HCT116 (cell line): ENCODE results near the gene RAB37. TPM values are rescaled to one million over a fixed set of nuclear protein-coding genes. Genes with fewer than 3 reads are reported as not detected.

Experiments
- ATAC-seq: fragments of 200-7000 bp; cut with Tn5 transposase; 2 replicates; pipeline ENCODE4 v1.9.1; 2020; ENCODE audit warnings: mild to moderate bottlenecking, moderate library complexity
- BruUV-seq: library from RNA; stranded (reverse); fragments of 400-500 nt; replicated peaks from 2 replicates; lab custom pipeline; 2021; lab: Mats Ljungman, UMichigan
- CTCF ChIA-PET: fragments of 300-600 bp; sonication (Branson Sonifier 250); formaldehyde crosslinking; loops from one replicate; lab custom pipeline; 2021; ENCODE audit warnings: antibody characterized with exemption; lab: Charles Lee
- POLR2A ChIA-PET: fragments of 300-600, 350-600 bp; sonication (Branson Sonifier 250); formaldehyde crosslinking; loops from one replicate; lab custom pipeline; 2021; ENCODE audit warnings: antibody characterized with exemption; lab: Charles Lee
- RAD21 ChIA-PET, 2 experiments: fragments of 300-600 bp; sonication (Branson Sonifier 250); formaldehyde crosslinking; loops; one replicate each; lab custom pipeline; 2023; ENCODE audit warnings: low total read pairs in 2 of 2; ENCODE audit not compliant: uncharacterized antibody in 2 of 2, unreplicated experiment in 2 of 2, low non-redundant PET in 1 of 2; lab: Charles Lee
- DNase-seq: peaks from one replicate; pipeline ENCODE4 v3.0.0-alpha.2; 2010; ENCODE audit warnings: low read depth, low spot score
- H2AFZ ChIP-seq: fragments of 200-600 bp; shearing (Covaris generic), sonication (generic); 2 replicates; pipeline ENCODE4 v1.6.1; 2017; ENCODE audit warnings: low read depth, mixed run types, mixed read lengths, antibody characterized with exemption, low read length; ENCODE audit not compliant: poor library complexity, severe bottlenecking
- H3K27ac ChIP-seq: 2 replicates; pipeline ENCODE4 v1.5.1; 2012; ENCODE audit warnings: low read depth, low read length
- H3K27me3 ChIP-seq: fragments of 200-600 bp; sonication (generic); 2 replicates; pipeline ENCODE4 v1.6.1; 2016; ENCODE audit warnings: mixed run types, low read length, mixed read lengths; ENCODE audit not compliant: insufficient read depth
- H3K36me3 ChIP-seq, 2 experiments: fragments of 200-500 bp in 1 of 2; fragments of 200-600 bp in 1 of 2; sonication (Bioruptor generic) in 1 of 2; sonication (generic) in 1 of 2; 2 replicates each; pipeline versions ENCODE4 v1.5.1 to v1.6.1; 2014 to 2016; ENCODE audit warnings: low read length in 2 of 2, inconsistent platforms in 1 of 2, mixed read lengths in 1 of 2, mixed run types in 1 of 2; ENCODE audit not compliant: insufficient read depth in 2 of 2, control insufficient read depth in 1 of 2
- H3K4me1 ChIP-seq, 2 experiments: fragments of 200-600 bp in 1 of 2; sonication (generic) in 1 of 2; 2 replicates each; pipeline versions ENCODE4 v1.5.1 to v1.6.1; 2012 to 2017; ENCODE audit warnings: low read length in 2 of 2, inconsistent platforms in 1 of 2, mild to moderate bottlenecking in 1 of 2, mixed read lengths in 1 of 2, mixed run types in 1 of 2, moderate library complexity in 1 of 2; ENCODE audit not compliant: insufficient read depth in 2 of 2, control insufficient read depth in 1 of 2
- H3K4me2 ChIP-seq: fragments of 200-600 bp; sonication (generic); 2 replicates; pipeline ENCODE4 v1.6.1; 2017; ENCODE audit warnings: mixed run types, low read length, mixed read lengths
- H3K4me3 ChIP-seq, 2 experiments: fragments of 200-600 bp in 1 of 2; sonication (generic) in 1 of 2; replicated peaks in 1 of 2; 2 replicates each; pipeline ENCODE4 v1.5.1; 2011 to 2016; ENCODE audit warnings: low read length in 2 of 2, control low read depth in 1 of 2, low read depth in 1 of 2, mild to moderate bottlenecking in 1 of 2, mixed read lengths in 1 of 2, mixed run types in 1 of 2
- H3K79me2 ChIP-seq: fragments of 200-600 bp; sonication (generic); 2 replicates; pipeline ENCODE4 v1.6.1; 2017; ENCODE audit warnings: mild to moderate bottlenecking, mixed run types, low read length, moderate library complexity, mixed read lengths; ENCODE audit not compliant: insufficient read depth
- H3K9ac ChIP-seq: fragments of 200-600 bp; sonication (generic); 2 replicates; pipeline ENCODE4 v1.6.1; 2016; ENCODE audit warnings: low read length, mixed read lengths
- H3K9me2 ChIP-seq: fragments of 200-600 bp; sonication (generic), shearing (Covaris generic); 2 replicates; pipeline ENCODE4 v1.6.1; 2017; ENCODE audit warnings: mixed run types, mild to moderate bottlenecking, moderate library complexity; ENCODE audit not compliant: insufficient read depth
- H3K9me3 ChIP-seq, 2 experiments: fragments of 200-500 bp in 1 of 2; fragments of 200-600 bp in 1 of 2; sonication (Bioruptor generic) in 1 of 2; sonication (generic) in 1 of 2; 2 replicates each; pipeline ENCODE4 v1.6.1; 2014 to 2017; ENCODE audit warnings: low read length in 2 of 2, mixed read lengths in 2 of 2, inconsistent platforms in 1 of 2, low read depth in 1 of 2, mild to moderate bottlenecking in 1 of 2, mixed run types in 1 of 2, moderate library complexity in 1 of 2; ENCODE audit not compliant: control insufficient read depth in 1 of 2, insufficient read depth in 1 of 2
- H4K20me1 ChIP-seq: fragments of 200-600 bp; sonication (generic), shearing (Covaris generic); 2 replicates; pipeline ENCODE4 v1.6.1; 2017; ENCODE audit warnings: mixed run types, mild to moderate bottlenecking, moderate library complexity; ENCODE audit not compliant: insufficient read depth
- CBX3 ChIP-seq: IDR thresholded peaks from 2 replicates; pipeline ENCODE4 v1.6.1; 2012; ENCODE audit warnings: low read depth
- CEBPB ChIP-seq: IDR thresholded peaks from 2 replicates; pipeline ENCODE4 v1.6.1; 2012; ENCODE audit warnings: low read depth
- EGR1 ChIP-seq: IDR thresholded peaks from 2 replicates; pipeline ENCODE4 v1.6.1; 2012; ENCODE audit warnings: low read depth
- ELF1 ChIP-seq: IDR thresholded peaks from 2 replicates; pipeline ENCODE4 v1.6.1; 2012; ENCODE audit warnings: low read depth, borderline replicate concordance
- EZH2phosphoT487 ChIP-seq: fragments of 200-600 bp; IDR thresholded peaks from 2 replicates; pipeline ENCODE4 v1.6.1; 2018; ENCODE audit warnings: antibody characterized with exemption, borderline replicate concordance
- JUND ChIP-seq: IDR thresholded peaks from 2 replicates; pipeline ENCODE4 v1.6.1; 2012
- RAD21 ChIP-seq: IDR thresholded peaks from 2 replicates; pipeline ENCODE4 v1.6.1; 2012; ENCODE audit warnings: low read depth, mild to moderate bottlenecking
- SIN3A ChIP-seq: IDR thresholded peaks from 2 replicates; pipeline ENCODE4 v1.6.1; 2012; ENCODE audit warnings: low read depth
- SP1 ChIP-seq: IDR thresholded peaks from 2 replicates; pipeline ENCODE4 v1.6.1; 2012; ENCODE audit warnings: low read depth
- intact Hi-C: fragments of 100-400 bp; cut with micrococcal nuclease; formaldehyde crosslinking; loops from 2 replicates; pipeline ENCODE4 v1.10.0; 2022
- total RNA-seq: library from RNA; stranded (reverse); gene quantifications from one replicate; pipeline ENCODE4 v1.2.1, GENCODE V29; 2021; ENCODE audit not compliant: unreplicated experiment
- TF ChIP-seq, protein P1 (sequence below), 3 experiments: fragments of 200-600 bp in 1 of 3; sonication (generic) in 1 of 3; IDR thresholded peaks in 2 of 3; conservative IDR thresholded peaks in 1 of 3; 2 replicates each; pipeline ENCODE4 v1.5.1; 2012 to 2017; ENCODE audit warnings: low read depth in 2 of 3, low read length in 2 of 3, antibody characterized with exemption in 1 of 3, borderline replicate concordance in 1 of 3, control low read depth in 1 of 3, mild to moderate bottlenecking in 1 of 3, mixed read lengths in 1 of 3, mixed run types in 1 of 3, moderate library complexity in 1 of 3; ENCODE audit not compliant: insufficient read depth in 1 of 3
- TF ChIP-seq, protein P2 (sequence below): IDR thresholded peaks from 2 replicates; pipeline ENCODE4 v1.6.1; 2012
- TF ChIP-seq, protein P3 (sequence below): IDR thresholded peaks from 2 replicates; pipeline ENCODE4 v1.6.1; 2011; ENCODE audit warnings: mild to moderate bottlenecking, low read length, moderate library complexity; ENCODE audit not compliant: insufficient replicate concordance; ENCODE audit errors: extremely low read depth
- TF ChIP-seq, protein P4 (sequence below): IDR thresholded peaks from 2 replicates; pipeline ENCODE4 v1.6.1; 2012; ENCODE audit warnings: low read depth

RAB37 gene
- total RNA-seq, 1 experiment from 2014 or later = 8.2 TPM

DNA sequence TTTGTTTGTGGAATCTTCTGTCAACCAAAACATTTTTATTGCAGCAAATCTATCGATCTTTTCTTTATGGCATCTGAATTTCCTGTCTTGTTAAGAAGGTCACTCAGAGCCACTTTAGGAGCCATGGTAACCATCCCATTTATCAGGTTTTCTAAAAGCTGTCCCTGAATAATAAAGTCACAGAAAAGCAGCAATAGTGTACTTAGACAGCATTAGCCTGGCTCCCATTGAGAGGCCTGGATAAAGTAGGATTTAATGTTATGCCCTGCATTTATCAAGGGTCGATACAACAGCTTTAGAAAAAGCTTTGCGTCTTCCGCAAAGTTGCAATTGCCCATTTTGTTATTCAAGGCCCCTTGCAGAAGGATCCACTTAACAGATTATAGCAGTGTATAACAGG lies 14.3 kb upstream of the RAB37 start:
- H3K4me1 ChIP-seq = no peaks in the 10 kb centered on the region
- H3K9me2 ChIP-seq = no peaks in the 10 kb centered on the region
- H4K20me1 ChIP-seq = no peaks in the 10 kb centered on the region
- TF ChIP-seq ELF1 (no peak), JUND (no peak), CEBPB (no peak), CBX3 (no peak), SIN3A (no peak), EGR1 (no peak), RAD21 (no peak), EZH2phosphoT487 (no peak), SP1 (no peak)
- TF ChIP-seq, protein P1, sequence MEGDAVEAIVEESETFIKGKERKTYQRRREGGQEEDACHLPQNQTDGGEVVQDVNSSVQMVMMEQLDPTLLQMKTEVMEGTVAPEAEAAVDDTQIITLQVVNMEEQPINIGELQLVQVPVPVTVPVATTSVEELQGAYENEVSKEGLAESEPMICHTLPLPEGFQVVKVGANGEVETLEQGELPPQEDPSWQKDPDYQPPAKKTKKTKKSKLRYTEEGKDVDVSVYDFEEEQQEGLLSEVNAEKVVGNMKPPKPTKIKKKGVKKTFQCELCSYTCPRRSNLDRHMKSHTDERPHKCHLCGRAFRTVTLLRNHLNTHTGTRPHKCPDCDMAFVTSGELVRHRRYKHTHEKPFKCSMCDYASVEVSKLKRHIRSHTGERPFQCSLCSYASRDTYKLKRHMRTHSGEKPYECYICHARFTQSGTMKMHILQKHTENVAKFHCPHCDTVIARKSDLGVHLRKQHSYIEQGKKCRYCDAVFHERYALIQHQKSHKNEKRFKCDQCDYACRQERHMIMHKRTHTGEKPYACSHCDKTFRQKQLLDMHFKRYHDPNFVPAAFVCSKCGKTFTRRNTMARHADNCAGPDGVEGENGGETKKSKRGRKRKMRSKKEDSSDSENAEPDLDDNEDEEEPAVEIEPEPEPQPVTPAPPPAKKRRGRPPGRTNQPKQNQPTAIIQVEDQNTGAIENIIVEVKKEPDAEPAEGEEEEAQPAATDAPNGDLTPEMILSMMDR (IDR thresholded peaks at IDR 0.05 in 2 of 3, conservative IDR thresholded peaks at IDR 0.05 in 1 of 3; ENCODE audit: borderline replicate concordance in 1 of 3, insufficient read depth in 1 of 3, low read depth in 2 of 3, low read length in 2 of 3) = no peak
- TF ChIP-seq, protein P2, sequence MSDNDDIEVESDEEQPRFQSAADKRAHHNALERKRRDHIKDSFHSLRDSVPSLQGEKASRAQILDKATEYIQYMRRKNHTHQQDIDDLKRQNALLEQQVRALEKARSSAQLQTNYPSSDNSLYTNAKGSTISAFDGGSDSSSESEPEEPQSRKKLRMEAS = no peak
- TF ChIP-seq, protein P3, sequence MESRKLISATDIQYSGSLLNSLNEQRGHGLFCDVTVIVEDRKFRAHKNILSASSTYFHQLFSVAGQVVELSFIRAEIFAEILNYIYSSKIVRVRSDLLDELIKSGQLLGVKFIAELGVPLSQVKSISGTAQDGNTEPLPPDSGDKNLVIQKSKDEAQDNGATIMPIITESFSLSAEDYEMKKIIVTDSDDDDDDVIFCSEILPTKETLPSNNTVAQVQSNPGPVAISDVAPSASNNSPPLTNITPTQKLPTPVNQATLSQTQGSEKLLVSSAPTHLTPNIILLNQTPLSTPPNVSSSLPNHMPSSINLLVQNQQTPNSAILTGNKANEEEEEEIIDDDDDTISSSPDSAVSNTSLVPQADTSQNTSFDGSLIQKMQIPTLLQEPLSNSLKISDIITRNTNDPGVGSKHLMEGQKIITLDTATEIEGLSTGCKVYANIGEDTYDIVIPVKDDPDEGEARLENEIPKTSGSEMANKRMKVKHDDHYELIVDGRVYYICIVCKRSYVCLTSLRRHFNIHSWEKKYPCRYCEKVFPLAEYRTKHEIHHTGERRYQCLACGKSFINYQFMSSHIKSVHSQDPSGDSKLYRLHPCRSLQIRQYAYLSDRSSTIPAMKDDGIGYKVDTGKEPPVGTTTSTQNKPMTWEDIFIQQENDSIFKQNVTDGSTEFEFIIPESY = no peak
- TF ChIP-seq, protein P4, sequence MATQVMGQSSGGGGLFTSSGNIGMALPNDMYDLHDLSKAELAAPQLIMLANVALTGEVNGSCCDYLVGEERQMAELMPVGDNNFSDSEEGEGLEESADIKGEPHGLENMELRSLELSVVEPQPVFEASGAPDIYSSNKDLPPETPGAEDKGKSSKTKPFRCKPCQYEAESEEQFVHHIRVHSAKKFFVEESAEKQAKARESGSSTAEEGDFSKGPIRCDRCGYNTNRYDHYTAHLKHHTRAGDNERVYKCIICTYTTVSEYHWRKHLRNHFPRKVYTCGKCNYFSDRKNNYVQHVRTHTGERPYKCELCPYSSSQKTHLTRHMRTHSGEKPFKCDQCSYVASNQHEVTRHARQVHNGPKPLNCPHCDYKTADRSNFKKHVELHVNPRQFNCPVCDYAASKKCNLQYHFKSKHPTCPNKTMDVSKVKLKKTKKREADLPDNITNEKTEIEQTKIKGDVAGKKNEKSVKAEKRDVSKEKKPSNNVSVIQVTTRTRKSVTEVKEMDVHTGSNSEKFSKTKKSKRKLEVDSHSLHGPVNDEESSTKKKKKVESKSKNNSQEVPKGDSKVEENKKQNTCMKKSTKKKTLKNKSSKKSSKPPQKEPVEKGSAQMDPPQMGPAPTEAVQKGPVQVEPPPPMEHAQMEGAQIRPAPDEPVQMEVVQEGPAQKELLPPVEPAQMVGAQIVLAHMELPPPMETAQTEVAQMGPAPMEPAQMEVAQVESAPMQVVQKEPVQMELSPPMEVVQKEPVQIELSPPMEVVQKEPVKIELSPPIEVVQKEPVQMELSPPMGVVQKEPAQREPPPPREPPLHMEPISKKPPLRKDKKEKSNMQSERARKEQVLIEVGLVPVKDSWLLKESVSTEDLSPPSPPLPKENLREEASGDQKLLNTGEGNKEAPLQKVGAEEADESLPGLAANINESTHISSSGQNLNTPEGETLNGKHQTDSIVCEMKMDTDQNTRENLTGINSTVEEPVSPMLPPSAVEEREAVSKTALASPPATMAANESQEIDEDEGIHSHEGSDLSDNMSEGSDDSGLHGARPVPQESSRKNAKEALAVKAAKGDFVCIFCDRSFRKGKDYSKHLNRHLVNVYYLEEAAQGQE = no peak
- no peak overlapping the region for H3K27ac ChIP-seq
- no peak overlapping the region for H3K4me2 ChIP-seq
- H3K36me3 ChIP-seq = no peaks in the 10 kb centered on the region
- intact Hi-C loops = no loop called here
- RAD21 ChIA-PET = no interaction called here
- H3K9ac ChIP-seq = no peak overlapping the region
- no peak overlapping the region for H2AFZ ChIP-seq
- DNase-seq (no peak), ATAC-seq (no peak)
- BruUV-seq = no TSS peak
- H3K9me3 ChIP-seq = no peaks in the 10 kb centered on the region
- H3K27me3 ChIP-seq = peaks cover 17% of the 10 kb centered on the region; the same call in 1 of the 2 replicates
- POLR2A ChIA-PET = interaction anchor here (1.0 kb wide), 1 partner anchor 14 kb away, joined by 3 read pairs; no protein-coding TSS in a partner anchor
- H3K4me3 ChIP-seq = no peak overlapping the region
- H3K79me2 ChIP-seq = no peaks in the 10 kb centered on the region
- CTCF ChIA-PET = interaction anchor here (1.2 kb wide), 1 partner anchor 66 kb away, joined by 3 read pairs; no protein-coding TSS in a partner anchor
